Suprapubic skin (tissue), 4 donors: ENCODE measurements around the gene FBRSL1.

Experiments used
- CTCF ChIP-seq, 2 donors: fragments of 200-600 bp in 1 of 2; fragments of 450-650 bp in 1 of 2; sonication (generic) in 1 of 2; IDR thresholded peaks; one replicate each; pipeline ENCODE4 v1.5.1; 2016 to 2019; ENCODE audit warnings: antibody characterized with exemption in 2 of 2, mild to moderate bottlenecking in 1 of 2, moderate library complexity in 1 of 2
- POLR2A ChIP-seq, 2 donors: fragments of 450-650 bp; IDR thresholded peaks; one replicate each; pipeline ENCODE4 v1.6.1; 2017; ENCODE audit warnings: antibody characterized with exemption in 2 of 2, mild to moderate bottlenecking in 2 of 2, moderate library complexity in 2 of 2
- POLR2AphosphoS5 ChIP-seq, 3 donors: sonication (generic); formaldehyde crosslinking; IDR thresholded peaks; one replicate each; pipeline ENCODE4 v1.6.1; 2017; ENCODE audit warnings: antibody characterized with exemption in 3 of 3

DNA sequence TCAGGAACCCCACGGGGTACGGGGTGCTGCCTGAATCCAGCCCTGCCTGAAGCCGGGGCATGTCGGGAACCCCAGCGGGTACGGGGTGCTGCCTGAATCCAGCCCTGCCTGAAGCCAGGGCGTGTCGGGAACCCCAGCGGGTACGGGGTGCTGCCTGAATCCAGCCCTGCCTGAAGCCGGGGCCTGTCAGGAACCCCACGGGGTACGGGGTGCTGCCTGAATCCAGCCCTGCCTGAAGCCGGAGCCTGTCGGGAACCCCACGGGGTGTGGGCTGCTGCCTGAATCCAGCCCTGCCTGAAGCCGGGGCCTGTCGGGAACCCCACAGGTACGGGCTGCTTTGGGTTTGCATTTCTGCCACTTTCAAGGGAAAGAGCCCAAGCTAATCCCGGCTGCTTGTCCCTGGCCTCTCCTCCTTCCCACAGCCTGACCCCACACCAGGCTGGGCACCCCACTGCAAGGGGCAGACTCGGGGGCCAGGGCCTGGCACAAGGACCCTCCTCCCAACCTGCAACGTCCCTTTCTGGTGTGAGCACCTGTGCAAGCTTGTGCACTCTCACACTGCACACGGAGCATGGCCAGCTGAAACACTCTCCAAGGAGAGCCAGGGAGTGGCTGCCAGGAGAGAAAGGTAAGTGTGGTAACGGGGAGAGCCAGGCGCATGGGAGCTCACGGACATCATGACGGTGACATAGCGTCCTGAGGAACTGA is 5.6 kb upstream of the FBRSL1 start:
- TF ChIP-seq CTCF (IDR thresholded peaks at IDR 0.05) (no peak), POLR2A (IDR thresholded peaks at IDR 0.05) (no peak), POLR2AphosphoS5 (IDR thresholded peaks at IDR 0.05) (no peak)
